Panc1 (cell line): ENCODE data around the gene NKX1-2. TPM values are rescaled to one million over a fixed set of nuclear protein-coding genes. Genes with fewer than 3 reads are reported as not detected.

ENCODE experiments used
- ATAC-seq: fragments of 200-7000 bp; cut with Tn5 transposase; 2 replicates; pipeline ENCODE4 v1.9.1; 2020; ENCODE audit warnings: mild to moderate bottlenecking, moderate library complexity
- BruUV-seq: library from RNA; stranded (reverse); fragments of 400-500 nt; replicated peaks from 2 replicates; lab custom pipeline; 2021; lab: Mats Ljungman, UMichigan
- CTCF ChIA-PET: fragments of 300-600 bp; sonication (Branson Sonifier 250); formaldehyde crosslinking; loops from one replicate; lab custom pipeline; 2022; ENCODE audit warnings: antibody characterized with exemption; lab: Charles Lee
- POLR2A ChIA-PET: fragments of 300-600 bp; sonication (Branson Sonifier 250); formaldehyde crosslinking; loops from one replicate; lab custom pipeline; 2022; ENCODE audit warnings: antibody characterized with exemption; lab: Charles Lee
- DNase-seq: peaks from one replicate; pipeline ENCODE4 v3.0.0-alpha.2; 2010; ENCODE audit warnings: low read depth, low spot score
- H3K27ac ChIP-seq: 2 replicates; pipeline ENCODE4 v1.5.1; 2011; ENCODE audit warnings: mild to moderate bottlenecking, low read length, inconsistent platforms
- H3K27me3 ChIP-seq: fragments of 200-500 bp; sonication (Bioruptor generic); 2 replicates; pipeline ENCODE4 v1.6.0; 2014; ENCODE audit warnings: low read length, inconsistent platforms; ENCODE audit not compliant: control insufficient read depth, insufficient read depth
- H3K36me3 ChIP-seq: fragments of 200-500 bp; sonication (Bioruptor generic); 2 replicates; pipeline ENCODE4 v1.5.1; 2014; ENCODE audit warnings: inconsistent platforms, mild to moderate bottlenecking, low read length, moderate library complexity; ENCODE audit not compliant: control insufficient read depth, insufficient read depth
- H3K4me1 ChIP-seq: 2 replicates; pipeline ENCODE4 v1.5.1; 2011; ENCODE audit warnings: inconsistent platforms, mild to moderate bottlenecking, low read length, moderate library complexity; ENCODE audit not compliant: control insufficient read depth, insufficient read depth
- H3K4me3 ChIP-seq, 2 experiments: 2 replicates each; pipeline ENCODE4 v1.5.1; 2011 to 2012; ENCODE audit warnings: low read depth in 2 of 2, low read length in 2 of 2, mild to moderate bottlenecking in 2 of 2, inconsistent platforms in 1 of 2, moderate library complexity in 1 of 2
- H3K9me3 ChIP-seq: fragments of 200-500 bp; sonication (Bioruptor generic); 2 replicates; pipeline ENCODE4 v1.5.1; 2014; ENCODE audit warnings: low read depth, mild to moderate bottlenecking, inconsistent platforms, low read length, moderate library complexity; ENCODE audit not compliant: control insufficient read depth, insufficient read depth
- POLR2AphosphoS5 ChIP-seq: IDR thresholded peaks from 2 replicates; pipeline ENCODE4 v1.6.1; 2012; ENCODE audit warnings: mild to moderate bottlenecking, low read depth, low read length, moderate library complexity
- SIN3A ChIP-seq: IDR thresholded peaks from 2 replicates; pipeline ENCODE4 v1.6.1; 2012; ENCODE audit warnings: low read depth, mild to moderate bottlenecking, low read length, moderate library complexity, borderline replicate concordance; ENCODE audit not compliant: insufficient read depth
- TCF7L2 ChIP-seq: IDR thresholded peaks from 2 replicates; pipeline ENCODE4 v1.6.1; 2011; ENCODE audit warnings: mild to moderate bottlenecking, low read depth, low read length, inconsistent platforms
- in situ Hi-C: cut with HindIII; loops from 2 replicates; pipeline ENCODE4 v1.10.0; 2016; ENCODE audit warnings: low sequenced_read_pairs, low pct_unique_long_range_greater_than_20kb
- intact Hi-C: fragments of 100-400 bp; cut with micrococcal nuclease; formaldehyde crosslinking; loops from one replicate; pipeline ENCODE4 v1.10.0; 2022; ENCODE audit not compliant: unreplicated experiment
- total RNA-seq: library from RNA; stranded (reverse); gene quantifications from one replicate; pipeline ENCODE4 v1.2.1, GENCODE V29; 2021; ENCODE audit not compliant: unreplicated experiment
- TF ChIP-seq, protein P1 (sequence below), 2 experiments: IDR thresholded peaks; 2 replicates each; pipeline ENCODE4 v1.6.1; 2011 to 2012; ENCODE audit warnings: low read depth in 2 of 2, control low read depth in 1 of 2, low read length in 1 of 2, mild to moderate bottlenecking in 1 of 2, moderate library complexity in 1 of 2; ENCODE audit not compliant: insufficient read depth in 1 of 2
- TF ChIP-seq, protein P2 (sequence below): fragments of 450-650 bp; IDR thresholded peaks from 2 replicates; pipeline ENCODE4 v1.5.1; 2017; ENCODE audit warnings: mild to moderate bottlenecking

Gene NKX1-2
- total RNA-seq, 1 experiment from 2014 or later: 0.15 TPM

DNA sequence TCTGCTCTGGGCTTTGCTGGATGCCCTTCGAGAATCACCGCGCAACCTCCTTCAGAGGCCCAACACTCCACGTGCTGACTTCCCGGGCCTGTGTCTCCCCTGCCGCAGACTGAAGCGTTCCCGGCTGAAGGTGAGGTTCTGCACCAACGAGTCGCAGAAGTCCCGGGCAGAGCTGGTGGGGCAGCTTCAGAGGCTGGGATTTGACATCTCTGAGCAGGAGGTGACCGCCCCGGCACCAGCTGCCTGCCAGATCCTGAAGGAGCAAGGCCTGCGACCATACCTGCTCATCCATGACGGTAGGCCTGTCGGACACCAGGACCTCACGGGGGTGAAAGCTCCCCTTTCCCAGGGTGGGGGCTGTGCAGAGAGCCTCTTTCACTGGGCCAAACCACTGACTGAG, 34.2 kb upstream of the NKX1-2 start:
- intact Hi-C loops (no loop called here), in situ Hi-C loops (no loop called here)
- POLR2A ChIA-PET: no interaction called here
- CTCF ChIA-PET: interaction anchor here (0.6 kb wide), 1 partner anchor 30 kb away, joined by 3 read pairs; no protein-coding TSS in a partner anchor
- DNase-seq (no peak), ATAC-seq (no peak)
- no peak overlapping the region for H3K27ac ChIP-seq
- TF ChIP-seq SIN3A (no peak), POLR2AphosphoS5 (no peak), TCF7L2 (no peak)
- TF ChIP-seq, protein P1, sequence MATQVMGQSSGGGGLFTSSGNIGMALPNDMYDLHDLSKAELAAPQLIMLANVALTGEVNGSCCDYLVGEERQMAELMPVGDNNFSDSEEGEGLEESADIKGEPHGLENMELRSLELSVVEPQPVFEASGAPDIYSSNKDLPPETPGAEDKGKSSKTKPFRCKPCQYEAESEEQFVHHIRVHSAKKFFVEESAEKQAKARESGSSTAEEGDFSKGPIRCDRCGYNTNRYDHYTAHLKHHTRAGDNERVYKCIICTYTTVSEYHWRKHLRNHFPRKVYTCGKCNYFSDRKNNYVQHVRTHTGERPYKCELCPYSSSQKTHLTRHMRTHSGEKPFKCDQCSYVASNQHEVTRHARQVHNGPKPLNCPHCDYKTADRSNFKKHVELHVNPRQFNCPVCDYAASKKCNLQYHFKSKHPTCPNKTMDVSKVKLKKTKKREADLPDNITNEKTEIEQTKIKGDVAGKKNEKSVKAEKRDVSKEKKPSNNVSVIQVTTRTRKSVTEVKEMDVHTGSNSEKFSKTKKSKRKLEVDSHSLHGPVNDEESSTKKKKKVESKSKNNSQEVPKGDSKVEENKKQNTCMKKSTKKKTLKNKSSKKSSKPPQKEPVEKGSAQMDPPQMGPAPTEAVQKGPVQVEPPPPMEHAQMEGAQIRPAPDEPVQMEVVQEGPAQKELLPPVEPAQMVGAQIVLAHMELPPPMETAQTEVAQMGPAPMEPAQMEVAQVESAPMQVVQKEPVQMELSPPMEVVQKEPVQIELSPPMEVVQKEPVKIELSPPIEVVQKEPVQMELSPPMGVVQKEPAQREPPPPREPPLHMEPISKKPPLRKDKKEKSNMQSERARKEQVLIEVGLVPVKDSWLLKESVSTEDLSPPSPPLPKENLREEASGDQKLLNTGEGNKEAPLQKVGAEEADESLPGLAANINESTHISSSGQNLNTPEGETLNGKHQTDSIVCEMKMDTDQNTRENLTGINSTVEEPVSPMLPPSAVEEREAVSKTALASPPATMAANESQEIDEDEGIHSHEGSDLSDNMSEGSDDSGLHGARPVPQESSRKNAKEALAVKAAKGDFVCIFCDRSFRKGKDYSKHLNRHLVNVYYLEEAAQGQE (IDR thresholded peaks at IDR 0.05; ENCODE audit: insufficient read depth in 1 of 2, low read depth in 2 of 2, low read length in 1 of 2): no peak
- TF ChIP-seq, protein P2, sequence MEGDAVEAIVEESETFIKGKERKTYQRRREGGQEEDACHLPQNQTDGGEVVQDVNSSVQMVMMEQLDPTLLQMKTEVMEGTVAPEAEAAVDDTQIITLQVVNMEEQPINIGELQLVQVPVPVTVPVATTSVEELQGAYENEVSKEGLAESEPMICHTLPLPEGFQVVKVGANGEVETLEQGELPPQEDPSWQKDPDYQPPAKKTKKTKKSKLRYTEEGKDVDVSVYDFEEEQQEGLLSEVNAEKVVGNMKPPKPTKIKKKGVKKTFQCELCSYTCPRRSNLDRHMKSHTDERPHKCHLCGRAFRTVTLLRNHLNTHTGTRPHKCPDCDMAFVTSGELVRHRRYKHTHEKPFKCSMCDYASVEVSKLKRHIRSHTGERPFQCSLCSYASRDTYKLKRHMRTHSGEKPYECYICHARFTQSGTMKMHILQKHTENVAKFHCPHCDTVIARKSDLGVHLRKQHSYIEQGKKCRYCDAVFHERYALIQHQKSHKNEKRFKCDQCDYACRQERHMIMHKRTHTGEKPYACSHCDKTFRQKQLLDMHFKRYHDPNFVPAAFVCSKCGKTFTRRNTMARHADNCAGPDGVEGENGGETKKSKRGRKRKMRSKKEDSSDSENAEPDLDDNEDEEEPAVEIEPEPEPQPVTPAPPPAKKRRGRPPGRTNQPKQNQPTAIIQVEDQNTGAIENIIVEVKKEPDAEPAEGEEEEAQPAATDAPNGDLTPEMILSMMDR: no peak
- H3K4me1 ChIP-seq: no peaks in the 10 kb centered on the region
- H3K36me3 ChIP-seq: no peaks in the 10 kb centered on the region
- H3K27me3 ChIP-seq: no peaks in the 10 kb centered on the region
- BruUV-seq: no TSS peak
- no peak overlapping the region for H3K4me3 ChIP-seq
- H3K9me3 ChIP-seq: no peaks in the 10 kb centered on the region

DNA sequence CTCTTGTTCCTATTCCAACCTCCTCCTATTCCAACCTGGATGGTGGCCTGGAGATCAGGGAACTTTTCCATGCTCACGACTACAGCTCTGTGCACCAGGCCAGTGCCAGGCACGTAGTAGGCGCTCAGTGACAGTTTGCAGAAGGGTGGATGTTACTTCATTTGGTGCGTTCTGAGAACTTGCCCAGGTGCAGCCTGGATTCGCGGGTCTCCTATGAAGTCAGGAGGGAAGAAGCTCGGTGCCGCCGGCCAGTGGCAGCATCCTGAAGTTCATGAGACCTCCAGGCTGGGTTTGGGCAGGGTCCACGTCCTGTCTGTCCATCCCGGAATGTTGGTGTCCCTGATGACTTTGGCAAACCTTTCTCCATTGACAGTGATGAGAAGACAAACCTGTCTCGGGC, 33.0 kb upstream of the NKX1-2 start:
- Histone ChIP-seq H3K27me3 (no peaks in the 10 kb centered on the region), H3K4me1 (no peaks in the 10 kb centered on the region; the same call in 1 of the 2 replicates), H3K4me3 (no peak overlapping the region), H3K36me3 (no peaks in the 10 kb centered on the region), H3K9me3 (no peaks in the 10 kb centered on the region), H3K27ac (no peak overlapping the region)
- DNase-seq (no peak), ATAC-seq (no peak)
- intact Hi-C loops: no loop called here
- TF ChIP-seq, protein P1 (IDR thresholded peaks at IDR 0.05; ENCODE audit: insufficient read depth in 1 of 2, low read depth in 2 of 2, low read length in 1 of 2): no peak
- no peak for TF ChIP-seq POLR2AphosphoS5
- TF ChIP-seq, protein P2: no peak
- TF ChIP-seq TCF7L2: no peak
- no peak for TF ChIP-seq SIN3A
- POLR2A ChIA-PET: no interaction called here
- CTCF ChIA-PET: interaction anchor here (0.6 kb wide), 1 partner anchor 21 kb away, joined by 3 read pairs; no protein-coding TSS in a partner anchor
- in situ Hi-C loops: no loop called here
- BruUV-seq: no TSS peak
